Uterus (tissue), 2 donors: ENCODE data around the gene LEF1.

Experiments
- POLR2A ChIP-seq, 2 donors: fragments of 450-650 bp; IDR thresholded peaks; one replicate each; pipeline ENCODE4 v1.6.1; 2016; ENCODE audit warnings: antibody characterized with exemption in 2 of 2, mild to moderate bottlenecking in 1 of 2, moderate library complexity in 1 of 2
- TF ChIP-seq, protein P1 (sequence below), 4 experiments: fragments of 200-600 bp in 2 of 4; fragments of 450-650 bp in 2 of 4; sonication (generic) in 2 of 4; IDR thresholded peaks; one replicate each; pipeline ENCODE4 v1.5.1; 2016 to 2019; ENCODE audit warnings: antibody characterized with exemption in 4 of 4, mild to moderate bottlenecking in 2 of 4, moderate library complexity in 1 of 4

DNA sequence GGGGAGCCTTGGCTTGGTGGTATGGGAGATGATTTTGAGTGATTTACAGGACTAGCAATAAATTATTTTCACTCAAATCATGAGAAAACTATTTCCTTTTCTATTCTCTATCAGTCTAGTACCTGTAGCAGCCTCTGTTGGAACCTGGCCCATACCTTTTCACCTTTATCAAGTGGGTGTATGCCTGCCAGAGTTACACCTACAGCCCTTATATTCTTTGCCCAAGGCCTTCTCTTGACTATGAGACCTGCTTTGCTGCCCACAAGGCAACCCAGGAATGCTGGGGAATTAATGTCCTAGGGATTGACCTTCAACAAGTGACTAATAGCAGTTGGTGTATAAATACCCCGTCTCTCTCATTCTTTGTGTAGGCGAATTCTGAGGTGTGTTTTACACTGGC is 20.0 kb upstream of the LEF1 start:
- no peak for TF ChIP-seq POLR2A (IDR thresholded peaks at IDR 0.05)
- TF ChIP-seq, protein P1, sequence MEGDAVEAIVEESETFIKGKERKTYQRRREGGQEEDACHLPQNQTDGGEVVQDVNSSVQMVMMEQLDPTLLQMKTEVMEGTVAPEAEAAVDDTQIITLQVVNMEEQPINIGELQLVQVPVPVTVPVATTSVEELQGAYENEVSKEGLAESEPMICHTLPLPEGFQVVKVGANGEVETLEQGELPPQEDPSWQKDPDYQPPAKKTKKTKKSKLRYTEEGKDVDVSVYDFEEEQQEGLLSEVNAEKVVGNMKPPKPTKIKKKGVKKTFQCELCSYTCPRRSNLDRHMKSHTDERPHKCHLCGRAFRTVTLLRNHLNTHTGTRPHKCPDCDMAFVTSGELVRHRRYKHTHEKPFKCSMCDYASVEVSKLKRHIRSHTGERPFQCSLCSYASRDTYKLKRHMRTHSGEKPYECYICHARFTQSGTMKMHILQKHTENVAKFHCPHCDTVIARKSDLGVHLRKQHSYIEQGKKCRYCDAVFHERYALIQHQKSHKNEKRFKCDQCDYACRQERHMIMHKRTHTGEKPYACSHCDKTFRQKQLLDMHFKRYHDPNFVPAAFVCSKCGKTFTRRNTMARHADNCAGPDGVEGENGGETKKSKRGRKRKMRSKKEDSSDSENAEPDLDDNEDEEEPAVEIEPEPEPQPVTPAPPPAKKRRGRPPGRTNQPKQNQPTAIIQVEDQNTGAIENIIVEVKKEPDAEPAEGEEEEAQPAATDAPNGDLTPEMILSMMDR (IDR thresholded peaks at IDR 0.05), result no peak
